Tongue (tissue), 2 donors: ENCODE measurements around the gene COL4A1. TPM values are rescaled to one million over a fixed set of nuclear protein-coding genes. Genes with fewer than 3 reads are reported as not detected.

Source experiments
- DNase-seq: peaks from one replicate; pipeline ENCODE4 v3.0.0-alpha.2; 2015
- total RNA-seq: library from RNA; depleted of rRNA; stranded (reverse); fragments of >200 nt; gene quantifications from one replicate; pipeline ENCODE4 v1.2.3, GENCODE V29; 2014

Gene COL4A1
- total RNA-seq, 1 donor from 2014 or later = 1,052 TPM

- no peak for DNase-seq
These were observed 148.7 kb downstream of the COL4A1 start for GRCh38 chr13:110158226-110158625.

- DNase-seq = no peak
These were observed 149.2 kb downstream of the COL4A1 start for GRCh38 chr13:110157718-110158117.

GRCh38 chr13:110156301-110157049, 150.5 kb downstream of the COL4A1 start:
- no peak for DNase-seq

- no peak for DNase-seq
These were observed 151.9 kb downstream of the COL4A1 start for GRCh38 chr13:110155072-110155471.

- no peak for DNase-seq
These were observed 152.5 kb downstream of the COL4A1 start for GRCh38 chr13:110154410-110154933.

GRCh38 chr13:110152351-110152750, 154.6 kb downstream of the COL4A1 start:
- DNase-seq = no peak

GRCh38 chr13:110151462-110151861, 155.5 kb downstream of the COL4A1 start:
- DNase-seq = no peak

- no peak for DNase-seq
These were observed 156.4 kb downstream of the COL4A1 start for GRCh38 chr13:110150384-110151101.

- no peak for DNase-seq
These were observed 157.9 kb downstream of the COL4A1 start for GRCh38 chr13:110149036-110149435.

GRCh38 chr13:110140099-110140498, 166.9 kb downstream of the COL4A1 start:
- DNase-seq = no peak

- DNase-seq = no peak
These were observed 168.3 kb downstream of the COL4A1 start for GRCh38 chr13:110138700-110139036.

- DNase-seq = peak; percentile 54
These were observed 168.8 kb downstream of the COL4A1 start for GRCh38 chr13:110138010-110138699.

GRCh38 chr13:110137680-110138009, 169.3 kb downstream of the COL4A1 start:
- peak; percentile 68 for DNase-seq

GRCh38 chr13:110136660-110137585, 170.0 kb downstream of the COL4A1 start:
- DNase-seq = peak; percentile 44

GRCh38 chr13:110135977-110136597, 170.9 kb downstream of the COL4A1 start:
- DNase-seq = no peak

- peak; percentile 74 for DNase-seq
These were observed 172.2 kb downstream of the COL4A1 start for GRCh38 chr13:110134801-110135200.

GRCh38 chr13:110133425-110134235, 173.3 kb downstream of the COL4A1 start:
- DNase-seq = no peak

- DNase-seq = peak; percentile 69
These were observed 174.6 kb downstream of the COL4A1 start for GRCh38 chr13:110132225-110132982.

- DNase-seq = no peak
These were observed 175.5 kb downstream of the COL4A1 start for GRCh38 chr13:110131424-110131823.

GRCh38 chr13:110130431-110130830, 176.5 kb downstream of the COL4A1 start:
- DNase-seq = no peak
